ENCODE results near the gene MARCHF10.

GRCh38 chr17:62781356-62781755, 26.8 kb downstream of the MARCHF10 start:
- TF ChIP-seq MTF1 (CRISPR knock-in tag; IDR thresholded peaks at IDR 0.05): no peak
- TF ChIP-seq TP53 (CRISPR knock-in tag; conservative IDR thresholded peaks at IDR 0.05): no peak
- no peak for TF ChIP-seq ZBTB14 (CRISPR knock-in tag; IDR thresholded peaks at IDR 0.05)
